ENCODE measurements around the gene GPR107. TPM values are rescaled to one million over a fixed set of nuclear protein-coding genes. Genes with fewer than 3 reads are reported as not detected.

The GPR107 gene
- total RNA-seq, 4 donors from 2014 or later: 18.9 to 27.0 (median 23.2) TPM

GRCh38 chr9:130128733-130129431, 75.2 kb downstream of the GPR107 start:
- Histone ChIP-seq H3K27me3 (no peaks in the 10 kb centered on the region), H3K9me3 (no peaks in the 10 kb centered on the region), H3K27ac (peak overlapping the region; percentile 53 to 85 (median 78)), H3K4me3 (no peak overlapping the region), H3K4me1 (peaks cover 0 to 42% (median 7%) of the 10 kb centered on the region in 3 donors), H3K36me3 (peaks cover 0 to 66% (median 5%) of the 10 kb centered on the region in 3 donors)
- intact Hi-C loops (cut with DNase I): no loop called here
- DNase-seq: no peak
- TF ChIP-seq POLR2A (IDR thresholded peaks at IDR 0.05): no peak
- TF ChIP-seq CTCF (IDR thresholded peaks at IDR 0.05): no peak
- WGBS, 2 donors: 42 to 75% methylated on average over 9 to 12 of the region's 14 CpGs

- no peak overlapping the region for H3K4me3 ChIP-seq
- peak overlapping the region; percentile 53 to 85 (median 78) for H3K27ac ChIP-seq
- WGBS, 2 donors: 82 to 95% methylated on average over 17 of the region's 22 CpGs
- peaks cover 0 to 64% (median 5%) of the 10 kb centered on the region in 3 donors for H3K36me3 ChIP-seq
- H3K9me3 ChIP-seq: no peaks in the 10 kb centered on the region
- H3K27me3 ChIP-seq: no peaks in the 10 kb centered on the region
- no peak for DNase-seq
- intact Hi-C loops (cut with DNase I): no loop called here
- TF ChIP-seq POLR2A (IDR thresholded peaks at IDR 0.05): no peak
- TF ChIP-seq CTCF (IDR thresholded peaks at IDR 0.05): no peak
- peaks cover 0 to 42% (median 7%) of the 10 kb centered on the region in 3 donors for H3K4me1 ChIP-seq
These were observed 75.8 kb downstream of the GPR107 start for GRCh38 chr9:130129432-130130061.

GRCh38 chr9:130132746-130133145, 79.0 kb downstream of the GPR107 start:
- H3K27me3 ChIP-seq: no peaks in the 10 kb centered on the region
- 92 to 97% methylated on average over 7 of the region's 7 CpGs for WGBS, 2 donors
- no peak for TF ChIP-seq CTCF (IDR thresholded peaks at IDR 0.05)
- TF ChIP-seq POLR2A (IDR thresholded peaks at IDR 0.05): no peak
- DNase-seq: no peak
- H3K4me3 ChIP-seq: no peak overlapping the region
- H3K4me1 ChIP-seq: peaks cover 1 to 31% (median 1%) of the 10 kb centered on the region in 3 donors
- H3K9me3 ChIP-seq: no peaks in the 10 kb centered on the region
- intact Hi-C loops (cut with DNase I): no loop called here
- peaks cover 0 to 82% (median 8%) of the 10 kb centered on the region in 3 donors for H3K36me3 ChIP-seq
- H3K27ac ChIP-seq: no peak overlapping the region

- Histone ChIP-seq H3K36me3 (peaks cover 0 to 41% (median 7%) of the 10 kb centered on the region in 3 donors), H3K27ac (peak overlapping the region in 1 of 4 donors; percentile 79), H3K9me3 (no peaks in the 10 kb centered on the region), H3K4me3 (no peak overlapping the region), H3K27me3 (no peaks in the 10 kb centered on the region), H3K4me1 (peaks cover 10 to 28% (median 20%) of the 10 kb centered on the region in 3 donors)
- TF ChIP-seq POLR2A (IDR thresholded peaks at IDR 0.05) (no peak), CTCF (IDR thresholded peaks at IDR 0.05) (no peak)
- 84 to 95% methylated on average over 14 to 15 of the region's 15 CpGs for WGBS, 2 donors
- DNase-seq: no peak
- intact Hi-C loops (cut with DNase I): no loop called here
These were observed 83.5 kb downstream of the GPR107 start for GRCh38 chr9:130137081-130137640.

GRCh38 chr9:130137641-130138081, 84.0 kb downstream of the GPR107 start:
- 86 to 91% methylated on average over 11 of the region's 11 CpGs for WGBS, 2 donors
- H3K4me3 ChIP-seq: no peak overlapping the region
- H3K4me1 ChIP-seq: peaks cover 10 to 28% (median 20%) of the 10 kb centered on the region in 3 donors
- TF ChIP-seq CTCF (IDR thresholded peaks at IDR 0.05): no peak
- TF ChIP-seq POLR2A (IDR thresholded peaks at IDR 0.05): no peak
- no peak for DNase-seq
- H3K27ac ChIP-seq: peak overlapping the region in 3 of 4 donors; percentile 69 to 79 (median 75)
- no peaks in the 10 kb centered on the region for H3K9me3 ChIP-seq
- peaks cover 0 to under 1% (median 0%) of the 10 kb centered on the region in 4 donors for H3K27me3 ChIP-seq
- peaks cover 0 to 41% (median 7%) of the 10 kb centered on the region in 3 donors for H3K36me3 ChIP-seq
- intact Hi-C loops (cut with DNase I): no loop called here

Measured in esophagus squamous epithelium (tissue), 5 donors.